ENCODE results near the gene CNKSR3. TPM values are rescaled to one million over a fixed set of nuclear protein-coding genes. Genes with fewer than 3 reads are reported as not detected.

The CNKSR3 gene
- total RNA-seq, 1 donor from 2014 or later = 2.0 TPM

GRCh38 chr6:154496186-154496585, 14.3 kb downstream of the CNKSR3 start:
- Mint-ChIP-seq H3K4me3 (ENCODE audit: unreplicated experiment) (no peak overlapping the region), H3K27me3 (ENCODE audit: unreplicated experiment) (no peaks in the 10 kb centered on the region), H3K36me3 (ENCODE audit: unreplicated experiment) (no peaks in the 10 kb centered on the region), H3K27ac (ENCODE audit: unreplicated experiment) (no peak overlapping the region), H3K4me1 (ENCODE audit: low read depth, unreplicated experiment) (no peaks in the 10 kb centered on the region), H3K9me3 (ENCODE audit: unreplicated experiment) (no peaks in the 10 kb centered on the region)
- no peak for TF ChIP-seq CTCF (IDR thresholded peaks at IDR 0.05; ENCODE audit: partially characterized antibody, unreplicated experiment)
- DNase-seq = no peak

- Mint-ChIP-seq H3K9me3 (ENCODE audit: unreplicated experiment) (no peaks in the 10 kb centered on the region), H3K27ac (ENCODE audit: unreplicated experiment) (no peak overlapping the region), H3K4me3 (ENCODE audit: unreplicated experiment) (no peak overlapping the region), H3K27me3 (ENCODE audit: unreplicated experiment) (peaks cover 2% of the 10 kb centered on the region), H3K36me3 (ENCODE audit: unreplicated experiment) (no peaks in the 10 kb centered on the region), H3K4me1 (ENCODE audit: low read depth, unreplicated experiment) (no peaks in the 10 kb centered on the region)
- no peak for TF ChIP-seq CTCF (IDR thresholded peaks at IDR 0.05; ENCODE audit: partially characterized antibody, unreplicated experiment)
- DNase-seq = no peak
Measured at GRCh38 chr6:154494592-154495311, 15.7 kb downstream of the CNKSR3 start.

GRCh38 chr6:154491567-154492470, 18.7 kb downstream of the CNKSR3 start:
- Mint-ChIP-seq H3K4me1 (ENCODE audit: low read depth, unreplicated experiment) (no peaks in the 10 kb centered on the region), H3K36me3 (ENCODE audit: unreplicated experiment) (no peaks in the 10 kb centered on the region), H3K4me3 (ENCODE audit: unreplicated experiment) (no peak overlapping the region), H3K9me3 (ENCODE audit: unreplicated experiment) (no peaks in the 10 kb centered on the region), H3K27me3 (ENCODE audit: unreplicated experiment) (peaks cover 3% of the 10 kb centered on the region), H3K27ac (ENCODE audit: unreplicated experiment) (no peak overlapping the region)
- no peak for TF ChIP-seq CTCF (IDR thresholded peaks at IDR 0.05; ENCODE audit: partially characterized antibody, unreplicated experiment)
- DNase-seq = no peak

- Mint-ChIP-seq H3K36me3 (ENCODE audit: unreplicated experiment) (no peaks in the 10 kb centered on the region), H3K4me3 (ENCODE audit: unreplicated experiment) (no peak overlapping the region), H3K27ac (ENCODE audit: unreplicated experiment) (no peak overlapping the region), H3K27me3 (ENCODE audit: unreplicated experiment) (peaks cover 3% of the 10 kb centered on the region), H3K4me1 (ENCODE audit: low read depth, unreplicated experiment) (no peaks in the 10 kb centered on the region), H3K9me3 (ENCODE audit: unreplicated experiment) (no peaks in the 10 kb centered on the region)
- no peak for TF ChIP-seq CTCF (IDR thresholded peaks at IDR 0.05; ENCODE audit: partially characterized antibody, unreplicated experiment)
- no peak for DNase-seq
Measured at GRCh38 chr6:154489822-154490221, 20.7 kb downstream of the CNKSR3 start.

Data from glutamatergic neuron (in vitro differentiated cells).